Tibial artery (tissue), 4 donors: Measurements from ENCODE around the gene KPNA4.

Source experiments
- DNase-seq, 2 donors: peaks; one replicate each; pipeline ENCODE4 v3.0.0-alpha.2; 2019
- H3K27ac ChIP-seq, 2 donors: fragments of 200-600 bp; sonication (generic) in 1 of 2; 1 replicate in 1 of 2; 2 replicates in 1 of 2; pipeline ENCODE4 v1.5.1; 2018 to 2019; ENCODE audit warnings: mild to moderate bottlenecking in 1 of 2
- H3K27me3 ChIP-seq, 2 donors: fragments of 200-600 bp; sonication (generic) in 1 of 2; one replicate each; pipeline versions ENCODE4 v1.5.1 to v1.6.0; 2016 to 2019
- H3K36me3 ChIP-seq, 3 donors: fragments of 200-600 bp; sonication (generic) in 2 of 3; one replicate each; pipeline ENCODE4 v1.5.1; 2016 to 2019; ENCODE audit warnings: mild to moderate bottlenecking in 2 of 3
- H3K4me1 ChIP-seq, 4 donors: fragments of 200-600 bp; sonication (generic) in 2 of 4; 1 replicate in 3 of 4; 2 replicates in 1 of 4; pipeline ENCODE4 v1.5.1; 2016 to 2019
- H3K4me3 ChIP-seq, 2 donors: fragments of 200-600 bp; sonication (generic) in 1 of 2; 1 replicate in 1 of 2; 2 replicates in 1 of 2; pipeline ENCODE4 v1.5.1; 2018 to 2019; ENCODE audit warnings: mild to moderate bottlenecking in 2 of 2
- H3K9me3 ChIP-seq, 3 donors: fragments of 200-600 bp; sonication (generic) in 1 of 3; one replicate each; pipeline ENCODE4 v1.5.1; 2016 to 2019
- CTCF ChIP-seq, 2 experiments: fragments of 200-600 bp in 1 of 2; fragments of 450-650 bp in 1 of 2; IDR thresholded peaks; one replicate each; pipeline ENCODE4 v1.5.1; 2017 to 2019; ENCODE audit warnings: antibody characterized with exemption in 2 of 2, mild to moderate bottlenecking in 1 of 2, moderate library complexity in 1 of 2
- intact Hi-C: fragments of 100-400 bp; cut with DNase I; formaldehyde crosslinking; loops from one replicate; pipeline ENCODE4 v1.15.0; 2023; ENCODE audit warnings: low total_unique reads

The KPNA4 gene

DNA sequence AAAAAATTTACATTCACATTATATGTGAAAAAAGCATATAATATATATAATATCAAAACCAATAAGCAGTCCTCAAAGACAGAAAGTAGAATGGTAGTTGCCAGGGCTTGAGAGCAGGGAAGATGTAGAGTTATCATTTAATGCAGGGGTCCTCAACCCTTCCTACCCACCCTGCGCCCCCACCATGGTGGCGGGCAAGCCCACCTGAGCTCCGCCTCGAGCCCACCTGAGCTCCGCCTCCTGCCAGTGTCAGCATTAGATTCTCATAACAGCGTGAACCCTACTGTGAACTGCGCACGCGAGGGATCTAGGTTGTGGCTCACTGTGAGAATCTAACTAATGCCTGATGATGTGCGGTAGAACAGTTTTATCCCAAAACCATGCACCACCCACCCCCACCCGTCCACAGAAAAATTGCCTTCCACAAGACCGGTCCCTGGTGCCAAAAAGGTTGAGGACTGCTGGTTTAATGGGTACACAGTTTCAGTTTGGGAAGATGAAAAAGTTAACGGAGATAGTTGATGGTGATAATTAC lies 118.8 kb downstream of the KPNA4 start:
- peaks cover 0 to 15% (median 6%) of the 10 kb centered on the region in 4 donors for H3K4me1 ChIP-seq
- no peaks in the 10 kb centered on the region for H3K27me3 ChIP-seq
- no peak overlapping the region for H3K27ac ChIP-seq
- H3K4me3 ChIP-seq = no peak overlapping the region
- DNase-seq = no peak
- intact Hi-C loops = no loop called here
- H3K9me3 ChIP-seq = peaks cover 0 to 4% (median 0%) of the 10 kb centered on the region in 3 donors
- H3K36me3 ChIP-seq = no peaks in the 10 kb centered on the region
- TF ChIP-seq CTCF (IDR thresholded peaks at IDR 0.05) = no peak

GRCh38 chr3:160445854-160446253 lies 119.5 kb downstream of the KPNA4 start:
- Histone ChIP-seq H3K27ac (no peak overlapping the region), H3K36me3 (no peaks in the 10 kb centered on the region), H3K9me3 (peaks cover 0 to 4% (median 0%) of the 10 kb centered on the region in 3 donors), H3K27me3 (no peaks in the 10 kb centered on the region), H3K4me3 (no peak overlapping the region), H3K4me1 (peaks cover 0 to 15% (median 6%) of the 10 kb centered on the region in 4 donors)
- no peak for DNase-seq
- no peak for TF ChIP-seq CTCF (IDR thresholded peaks at IDR 0.05)
- intact Hi-C loops = no loop called here
